A673 (cell line): ENCODE data around the gene DOK6. TPM values are rescaled to one million over a fixed set of nuclear protein-coding genes. Genes with fewer than 3 reads are reported as not detected.

Source experiments
- BruUV-seq: library from RNA; stranded (reverse); fragments of 400-500 nt; replicated peaks from 2 replicates; lab custom pipeline; 2021; lab: Mats Ljungman, UMichigan
- CTCF ChIA-PET: fragments of 300-600 bp; sonication (Branson Sonifier 250); formaldehyde crosslinking; loops from one replicate; lab custom pipeline; 2022; ENCODE audit warnings: antibody characterized with exemption; lab: Charles Lee
- POLR2A ChIA-PET: fragments of 300-600 bp; sonication (Branson Sonifier 250); formaldehyde crosslinking; loops from one replicate; lab custom pipeline; 2022; ENCODE audit warnings: antibody characterized with exemption; ENCODE audit not compliant: low non-redundant PET; lab: Charles Lee
- DNase-seq: peaks from one replicate; pipeline ENCODE4 v3.0.0-alpha.2; 2015; ENCODE audit warnings: low spot score
- H3K27ac ChIP-seq: fragments of 200-600 bp; sonication (generic); 2 replicates; pipeline ENCODE4 v1.5.1; 2016; ENCODE audit warnings: mixed run types, low read depth, mild to moderate bottlenecking, mixed read lengths, antibody characterized with exemption, low read length; ENCODE audit not compliant: poor library complexity, severe bottlenecking
- H3K27me3 ChIP-seq: fragments of 200-600 bp; sonication (generic); replicated peaks from 2 replicates; pipeline ENCODE4 v1.6.1; 2017; ENCODE audit warnings: mixed run types, low read depth, mild to moderate bottlenecking, mixed read lengths, antibody characterized with exemption, low read length; ENCODE audit not compliant: insufficient read depth, poor library complexity
- H3K36me3 ChIP-seq: fragments of 200-600 bp; sonication (generic); 2 replicates; pipeline ENCODE4 v1.6.1; 2016; ENCODE audit warnings: mixed run types, mild to moderate bottlenecking, mixed read lengths, antibody characterized with exemption, low read length; ENCODE audit not compliant: insufficient read depth, poor library complexity, severe bottlenecking
- H3K4me1 ChIP-seq: fragments of 200-600 bp; sonication (generic); 2 replicates; pipeline ENCODE4 v1.6.1; 2017; ENCODE audit warnings: mixed run types, mild to moderate bottlenecking, mixed read lengths, antibody characterized with exemption, low read length; ENCODE audit not compliant: insufficient read depth, poor library complexity, severe bottlenecking
- H3K4me3 ChIP-seq: fragments of 200-600 bp; sonication (generic); 2 replicates; pipeline ENCODE4 v1.5.1; 2016; ENCODE audit warnings: low read depth, mixed run types, mild to moderate bottlenecking, mixed read lengths, low read length; ENCODE audit not compliant: poor library complexity, severe bottlenecking
- H3K9me3 ChIP-seq: fragments of 200-600 bp; sonication (generic); 2 replicates; pipeline ENCODE4 v1.6.1; 2016; ENCODE audit warnings: mixed run types, low read depth, mild to moderate bottlenecking, mixed read lengths, antibody characterized with exemption, low read length; ENCODE audit not compliant: poor library complexity, severe bottlenecking
- EZH2 ChIP-seq: fragments of 200-600 bp; sonication (generic); IDR thresholded peaks from 2 replicates; pipeline ENCODE4 v1.6.1; 2017; ENCODE audit warnings: borderline replicate concordance, low read depth, mild to moderate bottlenecking, mixed read lengths, antibody characterized with exemption, low read length; ENCODE audit not compliant: poor library complexity, severe bottlenecking
- intact Hi-C: fragments of 100-400 bp; cut with micrococcal nuclease; formaldehyde crosslinking; loops from one replicate; pipeline ENCODE4 v1.10.0; 2022; ENCODE audit not compliant: unreplicated experiment
- total RNA-seq: library from RNA; stranded (reverse); gene quantifications from 2 replicates; pipeline ENCODE4 v1.2.3, GENCODE V29; 2021
- TF ChIP-seq, protein P1 (sequence below): fragments of 300-800, 200-600 bp; sonication (generic); conservative IDR thresholded peaks from 2 replicates; pipeline ENCODE4 v1.5.1; 2017; ENCODE audit warnings: low read depth, mild to moderate bottlenecking, antibody characterized with exemption, low read length, moderate library complexity, mixed read lengths

DOK6 gene
- total RNA-seq, 1 experiment from 2014 or later: 13.7 TPM

DNA sequence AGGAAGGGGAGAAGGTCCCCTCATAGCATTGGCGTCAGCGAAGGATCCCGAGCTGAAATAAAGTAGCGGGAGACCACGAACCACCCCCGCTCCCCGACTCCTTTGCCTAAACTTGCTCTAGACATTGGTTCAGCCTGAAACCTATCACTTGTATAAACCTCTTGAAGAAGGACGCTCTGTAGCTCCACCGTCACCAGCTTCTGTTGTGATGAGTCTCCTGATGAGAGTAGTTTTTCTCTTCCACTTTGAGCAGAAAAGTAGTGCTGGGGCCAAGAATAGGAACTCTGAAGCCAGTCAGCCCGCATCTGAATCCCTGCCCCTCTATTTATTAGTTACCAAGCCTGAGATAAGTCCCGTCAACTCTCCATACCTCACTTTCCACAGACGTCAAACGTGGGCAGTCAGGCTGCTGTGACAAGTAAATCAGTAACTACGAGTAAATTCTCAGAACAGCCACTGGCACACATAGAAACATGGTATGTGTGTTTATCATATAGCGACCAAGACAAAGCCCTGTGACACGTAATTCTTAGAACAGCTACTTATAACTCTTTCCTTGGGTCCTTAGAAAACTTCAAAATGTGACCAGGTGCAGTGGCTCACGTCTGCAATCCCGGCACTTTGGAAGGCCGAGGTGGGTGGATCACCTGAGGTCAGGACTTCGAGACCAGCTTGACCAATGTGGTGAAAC lies 485.3 kb downstream of the DOK6 start:
- no peak overlapping the region for H3K4me3 ChIP-seq
- no peak for DNase-seq
- H3K36me3 ChIP-seq: no peaks in the 10 kb centered on the region
- no peak overlapping the region for H3K27ac ChIP-seq
- no peak for TF ChIP-seq EZH2
- TF ChIP-seq, protein P1, sequence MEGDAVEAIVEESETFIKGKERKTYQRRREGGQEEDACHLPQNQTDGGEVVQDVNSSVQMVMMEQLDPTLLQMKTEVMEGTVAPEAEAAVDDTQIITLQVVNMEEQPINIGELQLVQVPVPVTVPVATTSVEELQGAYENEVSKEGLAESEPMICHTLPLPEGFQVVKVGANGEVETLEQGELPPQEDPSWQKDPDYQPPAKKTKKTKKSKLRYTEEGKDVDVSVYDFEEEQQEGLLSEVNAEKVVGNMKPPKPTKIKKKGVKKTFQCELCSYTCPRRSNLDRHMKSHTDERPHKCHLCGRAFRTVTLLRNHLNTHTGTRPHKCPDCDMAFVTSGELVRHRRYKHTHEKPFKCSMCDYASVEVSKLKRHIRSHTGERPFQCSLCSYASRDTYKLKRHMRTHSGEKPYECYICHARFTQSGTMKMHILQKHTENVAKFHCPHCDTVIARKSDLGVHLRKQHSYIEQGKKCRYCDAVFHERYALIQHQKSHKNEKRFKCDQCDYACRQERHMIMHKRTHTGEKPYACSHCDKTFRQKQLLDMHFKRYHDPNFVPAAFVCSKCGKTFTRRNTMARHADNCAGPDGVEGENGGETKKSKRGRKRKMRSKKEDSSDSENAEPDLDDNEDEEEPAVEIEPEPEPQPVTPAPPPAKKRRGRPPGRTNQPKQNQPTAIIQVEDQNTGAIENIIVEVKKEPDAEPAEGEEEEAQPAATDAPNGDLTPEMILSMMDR: no peak
- intact Hi-C loops: no loop called here
- ChIA-PET CTCF (no interaction called here), POLR2A (no interaction called here)
- no TSS peak for BruUV-seq
- H3K4me1 ChIP-seq: no peaks in the 10 kb centered on the region
- no peaks in the 10 kb centered on the region for H3K9me3 ChIP-seq
- no peaks in the 10 kb centered on the region for H3K27me3 ChIP-seq

DNA sequence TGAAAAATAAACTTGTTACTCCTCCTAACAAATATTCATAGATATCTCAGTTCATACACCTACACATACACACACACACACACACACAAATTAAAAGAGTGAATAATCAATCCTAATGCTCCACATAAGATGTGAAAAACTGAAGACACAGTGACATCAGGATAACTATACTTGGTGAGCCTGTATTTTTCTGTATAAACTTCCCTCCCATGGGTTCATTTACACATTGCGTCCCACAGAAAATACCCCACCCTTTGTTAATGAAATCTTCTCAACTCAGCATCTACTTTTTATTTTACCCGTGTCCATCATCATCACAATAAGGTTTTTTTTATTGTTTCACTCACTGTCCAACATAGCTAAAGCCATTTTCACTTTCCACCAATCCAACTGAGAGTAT lies 486.6 kb downstream of the DOK6 start:
- no peak for DNase-seq
- TF ChIP-seq, protein P1: no peak
- no peak for TF ChIP-seq EZH2
- Histone ChIP-seq H3K9me3 (no peaks in the 10 kb centered on the region), H3K4me1 (no peaks in the 10 kb centered on the region), H3K27me3 (no peaks in the 10 kb centered on the region), H3K36me3 (no peaks in the 10 kb centered on the region), H3K27ac (no peak overlapping the region), H3K4me3 (no peak overlapping the region)
- CTCF ChIA-PET: no interaction called here
- intact Hi-C loops: no loop called here
- POLR2A ChIA-PET: no interaction called here
- no TSS peak for BruUV-seq

DNA sequence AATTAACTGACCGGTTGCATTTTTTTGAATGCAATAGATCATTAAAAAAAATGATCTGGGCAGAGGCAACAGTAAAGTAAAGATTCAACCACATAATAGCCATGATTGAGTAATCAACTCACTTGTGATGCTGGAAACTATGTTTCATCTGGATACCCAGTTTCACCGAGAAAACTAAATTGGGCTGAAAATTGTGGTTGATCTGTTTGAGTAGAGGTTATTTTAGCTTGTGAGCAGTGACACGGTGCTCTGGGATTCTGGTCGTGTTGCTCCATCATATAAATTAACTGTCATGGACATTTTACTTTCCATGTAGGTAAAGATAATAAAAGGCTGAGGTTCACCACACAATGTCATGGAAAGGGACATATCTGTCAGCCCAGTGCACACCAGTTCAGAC lies 488.3 kb downstream of the DOK6 start:
- no peak overlapping the region for H3K4me3 ChIP-seq
- BruUV-seq: no TSS peak
- CTCF ChIA-PET: no interaction called here

More for the DNA sequence above, 488.3 kb downstream of the DOK6 start:
- H3K27ac ChIP-seq: no peak overlapping the region
- DNase-seq: no peak
- POLR2A ChIA-PET: no interaction called here
- TF ChIP-seq, protein P1: no peak
- no peak for TF ChIP-seq EZH2
- H3K4me1 ChIP-seq: no peaks in the 10 kb centered on the region
- no peaks in the 10 kb centered on the region for H3K36me3 ChIP-seq
- intact Hi-C loops: no loop called here
- no peaks in the 10 kb centered on the region for H3K9me3 ChIP-seq
- no peaks in the 10 kb centered on the region for H3K27me3 ChIP-seq
